Occipital lobe (tissue), 2 donors: ENCODE measurements around the gene TNFRSF14. TPM values are rescaled to one million over a fixed set of nuclear protein-coding genes. Genes with fewer than 3 reads are reported as not detected.
"Not testable (repeated sequence)": the region's sequence is repeated elsewhere in the genome, so short reads cannot be mapped to it uniquely, and the experiment has no call there.

Experiments
- DNase-seq: peaks from one replicate; lab custom pipeline; 2025; lab: John Stamatoyannopoulos, UW
- total RNA-seq: library from RNA; depleted of rRNA; stranded (reverse); fragments of >200 nt; gene quantifications from one replicate; pipeline ENCODE4 v1.2.3, GENCODE V29; 2014

Gene TNFRSF14
- total RNA-seq, 1 donor from 2014 or later: 2.0 TPM

DNA sequence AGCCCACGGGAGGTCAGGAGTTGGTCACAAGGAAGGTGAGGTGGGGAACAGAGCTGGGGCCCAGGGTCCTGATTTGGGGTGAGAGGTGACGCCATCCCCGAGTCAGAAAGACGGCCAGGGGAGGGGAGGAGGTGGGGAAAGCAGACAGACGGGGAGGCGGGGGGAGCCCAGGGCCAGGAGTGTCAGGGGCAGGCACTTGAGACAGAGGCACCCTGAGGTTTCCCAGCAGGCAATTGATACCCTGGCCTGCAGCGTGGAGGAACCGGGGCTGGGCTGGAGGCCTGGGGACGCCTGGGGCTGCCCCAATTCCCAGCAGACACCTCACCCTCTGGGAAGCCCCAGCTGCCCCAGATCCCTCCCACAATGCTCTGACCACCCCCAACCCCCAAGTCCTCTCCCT is 3.1 kb upstream of the TNFRSF14 start:
- not testable (repeated sequence) for DNase-seq

- DNase-seq: no peak
Observed at GRCh38 chr1:2553871-2554620, 2.1 kb upstream of the TNFRSF14 start.

DNA sequence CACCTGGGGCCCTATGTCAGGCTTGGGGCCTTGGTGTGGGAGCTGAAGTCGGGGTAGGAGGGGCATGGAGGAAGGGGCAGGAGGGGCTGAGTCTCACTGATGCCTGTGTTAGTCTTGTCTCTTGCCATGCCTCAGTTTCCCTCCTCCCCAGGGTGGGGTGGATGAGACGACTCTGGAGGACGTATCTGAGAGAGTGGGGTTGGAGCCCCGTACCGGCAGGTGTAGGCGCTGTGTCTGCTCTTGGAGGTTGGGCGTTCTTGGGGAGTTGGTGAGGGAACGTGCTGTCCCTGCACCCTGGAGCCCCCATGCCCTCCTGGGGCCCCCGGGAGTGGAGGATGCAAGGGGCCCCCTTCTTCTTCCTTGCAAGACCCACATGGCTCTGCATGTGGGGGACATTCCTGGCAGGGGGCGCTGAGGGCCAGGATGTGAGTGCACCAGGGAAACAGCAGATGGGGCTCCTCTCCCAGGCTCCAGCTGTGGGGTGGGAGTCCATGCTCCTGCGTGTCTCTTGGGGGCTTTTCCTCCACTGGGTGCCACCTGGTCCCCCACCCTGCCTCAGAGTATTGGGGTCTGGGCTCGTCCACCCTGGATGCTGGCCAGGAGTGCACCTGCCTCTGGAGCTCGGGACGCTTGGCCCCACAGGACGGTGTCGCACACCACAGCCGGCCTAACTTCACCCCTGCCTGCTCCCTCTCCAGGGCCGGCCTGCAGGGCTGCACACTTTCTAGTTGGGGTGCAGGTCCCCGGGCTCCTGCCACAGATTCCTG is 1.4 kb upstream of the TNFRSF14 start:
- no peak for DNase-seq

- DNase-seq: no peak
Observed at GRCh38 chr1:2555634-2556276, 416 bp upstream of the TNFRSF14 start.

- no peak for DNase-seq
Observed at GRCh38 chr1:2556678-2557481, 709 bp downstream of the TNFRSF14 start.

GRCh38 chr1:2557482-2558400 is 1.6 kb downstream of the TNFRSF14 start:
- no peak for DNase-seq

DNA sequence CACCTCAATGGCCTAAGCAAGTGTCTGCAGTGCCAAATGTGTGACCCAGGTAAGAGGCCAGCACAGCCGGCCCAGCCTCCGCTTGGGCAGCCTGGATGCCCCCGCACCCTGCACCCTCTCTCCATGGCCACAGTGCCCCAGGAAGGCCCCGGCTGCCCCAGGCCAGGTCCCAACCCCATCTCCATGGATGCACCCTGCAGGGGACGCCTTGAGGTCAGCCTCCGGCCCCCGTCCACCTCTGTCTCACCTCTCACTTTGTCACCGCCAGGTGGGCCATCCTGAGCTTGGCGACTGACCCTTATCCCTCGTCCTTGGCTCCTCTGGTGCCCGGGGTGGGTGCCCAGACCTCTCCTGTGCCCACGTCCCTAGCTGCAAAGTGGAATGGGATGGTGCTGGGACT is 2.2 kb downstream of the TNFRSF14 start:
- no peak for DNase-seq

- no peak for DNase-seq
Observed at GRCh38 chr1:2558861-2559260, 2.7 kb downstream of the TNFRSF14 start.

GRCh38 chr1:2559509-2560298 is 3.5 kb downstream of the TNFRSF14 start:
- no peak for DNase-seq

- no peak for DNase-seq
Observed at GRCh38 chr1:2560299-2561073, 4.3 kb downstream of the TNFRSF14 start.

- DNase-seq: no peak
Observed at GRCh38 chr1:2561446-2561845, 5.3 kb downstream of the TNFRSF14 start.

DNA sequence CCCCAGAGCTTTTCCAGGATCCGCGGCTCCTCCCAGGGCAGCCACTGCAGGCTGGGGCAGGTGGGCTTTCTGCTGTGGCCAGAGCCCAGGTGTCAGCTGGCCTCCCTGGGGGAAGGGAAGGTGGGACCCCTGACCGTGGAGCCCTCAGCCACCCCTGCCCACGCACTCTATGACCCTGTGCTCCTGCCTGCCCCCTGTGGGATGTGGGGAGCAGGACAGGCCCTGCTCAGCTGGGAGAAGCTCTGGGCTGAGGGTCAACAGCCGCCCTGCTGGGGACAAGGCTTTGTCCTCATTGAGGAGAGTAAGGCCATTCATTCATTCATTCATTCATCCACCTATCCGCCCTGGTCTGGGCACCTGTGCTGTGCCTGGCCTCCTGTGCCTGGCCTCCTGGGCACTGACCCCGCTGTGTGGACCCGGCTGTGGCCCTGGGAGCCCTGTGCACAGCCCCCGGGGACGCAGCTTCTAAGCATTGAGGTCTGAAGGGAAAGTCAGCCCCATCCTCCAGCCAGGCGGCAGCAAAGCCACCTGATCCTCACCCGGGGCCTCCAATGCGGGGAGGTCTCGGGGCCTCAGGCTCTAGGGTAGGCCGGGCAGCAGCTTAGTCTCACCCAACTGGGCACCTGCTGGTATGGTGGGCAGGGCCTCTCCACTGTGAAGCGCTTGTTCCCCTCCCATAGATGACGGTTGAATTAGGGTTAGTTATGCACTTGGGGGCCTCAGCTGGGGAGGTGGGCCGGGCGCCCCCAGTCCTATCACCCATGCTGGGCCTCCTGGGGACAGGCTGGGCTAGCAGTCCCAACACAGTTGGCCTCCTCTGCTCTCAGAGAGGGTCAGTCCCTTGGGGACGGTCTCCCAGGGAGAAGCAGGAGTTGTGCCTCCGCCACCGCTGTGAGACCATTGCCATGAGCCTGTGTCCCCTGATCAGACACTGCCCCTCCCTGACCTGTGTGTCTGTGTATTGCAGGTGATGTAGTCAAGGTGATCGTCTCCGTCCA is 6.0 kb downstream of the TNFRSF14 start:
- DNase-seq: no peak

DNA sequence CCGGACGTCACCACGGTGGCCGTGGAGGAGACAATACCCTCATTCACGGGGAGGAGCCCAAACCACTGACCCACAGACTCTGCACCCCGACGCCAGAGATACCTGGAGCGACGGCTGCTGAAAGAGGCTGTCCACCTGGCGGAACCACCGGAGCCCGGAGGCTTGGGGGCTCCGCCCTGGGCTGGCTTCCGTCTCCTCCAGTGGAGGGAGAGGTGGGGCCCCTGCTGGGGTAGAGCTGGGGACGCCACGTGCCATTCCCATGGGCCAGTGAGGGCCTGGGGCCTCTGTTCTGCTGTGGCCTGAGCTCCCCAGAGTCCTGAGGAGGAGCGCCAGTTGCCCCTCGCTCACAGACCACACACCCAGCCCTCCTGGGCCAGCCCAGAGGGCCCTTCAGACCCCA is 7.0 kb downstream of the TNFRSF14 start:
- DNase-seq: no peak

GRCh38 chr1:2564006-2564814 is 8.0 kb downstream of the TNFRSF14 start:
- DNase-seq: no peak

DNA sequence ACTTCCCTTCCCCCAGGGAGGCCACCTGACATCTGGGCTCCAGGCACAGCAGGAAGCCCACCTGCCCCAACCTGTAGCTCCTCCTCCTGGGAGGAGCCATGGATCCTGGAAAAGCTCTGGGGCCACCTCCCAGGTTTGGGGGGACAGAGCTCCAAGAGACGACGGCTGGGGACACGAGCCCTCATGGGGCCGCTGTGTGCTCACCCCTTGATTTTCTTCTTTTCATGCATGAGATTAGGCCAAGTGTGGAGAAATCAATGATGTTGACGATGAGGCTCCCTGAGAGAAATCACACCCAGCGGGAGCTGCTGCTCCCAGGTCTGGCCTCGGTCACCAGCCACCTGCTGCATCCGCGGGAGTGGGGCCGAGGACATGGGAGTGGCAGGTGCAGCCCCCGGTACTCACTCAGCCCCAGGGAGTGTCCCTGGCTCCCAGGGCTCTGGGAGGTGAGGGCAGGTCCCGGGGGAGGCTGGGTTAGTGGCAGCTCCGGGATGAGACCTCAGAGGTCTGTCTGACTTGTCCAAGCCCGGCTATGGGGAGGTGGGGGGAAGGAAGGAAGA is 8.7 kb downstream of the TNFRSF14 start:
- no peak for DNase-seq
